GM21423 (cell line): ENCODE results near the gene ERCC6.

Experiments used
- ATAC-seq: cut with Tn5 transposase; IDR thresholded peaks from one replicate; pipeline ENCODE4 v1.9.1; 2021; ENCODE audit warnings: mild to moderate bottlenecking, moderate library complexity; ENCODE audit not compliant: unreplicated experiment

Gene ERCC6

GRCh38 chr10:49512121-49512809 is 26.7 kb downstream of the ERCC6 start:
- ATAC-seq, result no peak

- no peak for ATAC-seq
Measured at GRCh38 chr10:49509771-49510303, 29.1 kb downstream of the ERCC6 start.

- peak; percentile 40 for ATAC-seq
Measured at GRCh38 chr10:49508654-49509053, 30.3 kb downstream of the ERCC6 start.

- ATAC-seq, result peak; percentile 57
Measured at GRCh38 chr10:49508249-49508648, 30.7 kb downstream of the ERCC6 start.

- no peak for ATAC-seq
Measured at GRCh38 chr10:49505589-49505988, 33.3 kb downstream of the ERCC6 start.

- ATAC-seq, result no peak
Measured at GRCh38 chr10:49505076-49505475, 33.8 kb downstream of the ERCC6 start.

- ATAC-seq, result no peak
Measured at GRCh38 chr10:49504528-49504927, 34.4 kb downstream of the ERCC6 start.

GRCh38 chr10:49502358-49502757 is 36.6 kb downstream of the ERCC6 start:
- no peak for ATAC-seq

- no peak for ATAC-seq
Measured at GRCh38 chr10:49500412-49500811, 38.5 kb downstream of the ERCC6 start.

GRCh38 chr10:49499305-49499851 is 39.5 kb downstream of the ERCC6 start:
- no peak for ATAC-seq

- ATAC-seq, result no peak
Measured at GRCh38 chr10:49498425-49498824, 40.5 kb downstream of the ERCC6 start.

GRCh38 chr10:49497358-49497757 is 41.6 kb downstream of the ERCC6 start:
- no peak for ATAC-seq

GRCh38 chr10:49488056-49488717 is 50.7 kb downstream of the ERCC6 start:
- no peak for ATAC-seq

- ATAC-seq, result no peak
Measured at GRCh38 chr10:49486738-49487137, 52.2 kb downstream of the ERCC6 start.

- ATAC-seq, result no peak
Measured at GRCh38 chr10:49486009-49486408, 52.9 kb downstream of the ERCC6 start.

- no peak for ATAC-seq
Measured at GRCh38 chr10:49484486-49485235, 54.3 kb downstream of the ERCC6 start.

GRCh38 chr10:49478819-49479218 is 60.1 kb downstream of the ERCC6 start:
- ATAC-seq, result no peak

- no peak for ATAC-seq
Measured at GRCh38 chr10:49474901-49475300, 64.0 kb downstream of the ERCC6 start.

- no peak for ATAC-seq
Measured at GRCh38 chr10:49471532-49471931, 67.4 kb downstream of the ERCC6 start.

GRCh38 chr10:49465736-49466135 is 73.2 kb downstream of the ERCC6 start:
- ATAC-seq, result no peak
